GM23248 (cell line): ENCODE measurements around the gene PIGB. TPM values are rescaled to one million over a fixed set of nuclear protein-coding genes. Genes with fewer than 3 reads are reported as not detected.

Experiments
- DNase-seq: peaks from one replicate; pipeline ENCODE4 v3.0.0-alpha.2; 2015
- H2AFZ ChIP-seq: fragments of 200-600 bp; sonication (generic); 2 replicates; pipeline ENCODE4 v1.6.1; 2016; ENCODE audit warnings: antibody characterized with exemption
- H3F3A ChIP-seq: fragments of 200-600 bp; sonication (generic); 2 replicates; pipeline ENCODE4 v1.6.1; 2016; ENCODE audit warnings: mild to moderate bottlenecking, antibody characterized with exemption, mixed run types; ENCODE audit not compliant: insufficient read depth
- H3K27ac ChIP-seq: fragments of 200-600 bp; sonication (generic); 2 replicates; pipeline ENCODE4 v1.5.1; 2016; ENCODE audit warnings: mild to moderate bottlenecking
- H3K27me3 ChIP-seq: fragments of 200-600 bp; sonication (generic); replicated peaks from 2 replicates; pipeline ENCODE4 v1.6.1; 2016; ENCODE audit warnings: mild to moderate bottlenecking; ENCODE audit not compliant: insufficient read depth
- H3K36me3 ChIP-seq: fragments of 200-600 bp; sonication (generic); 2 replicates; pipeline ENCODE4 v1.6.1; 2016; ENCODE audit warnings: low read depth, mild to moderate bottlenecking
- H3K4me1 ChIP-seq: fragments of 200-600 bp; sonication (generic); 2 replicates; pipeline ENCODE4 v1.6.1; 2016; ENCODE audit warnings: mild to moderate bottlenecking; ENCODE audit not compliant: insufficient read depth
- H3K4me2 ChIP-seq: fragments of 200-600 bp; sonication (generic); one replicate; pipeline ENCODE4 v1.6.1; 2016; ENCODE audit warnings: mild to moderate bottlenecking; ENCODE audit not compliant: unreplicated experiment
- H3K4me3 ChIP-seq: fragments of 200-600 bp; sonication (generic); 2 replicates; pipeline ENCODE4 v1.5.1; 2016; ENCODE audit warnings: mild to moderate bottlenecking
- H3K79me2 ChIP-seq: fragments of 200-600 bp; sonication (generic); 2 replicates; pipeline ENCODE4 v1.6.1; 2016; ENCODE audit warnings: mild to moderate bottlenecking; ENCODE audit not compliant: insufficient read depth
- H3K9ac ChIP-seq: fragments of 200-600 bp; sonication (generic); 2 replicates; pipeline ENCODE4 v1.6.1; 2016; ENCODE audit warnings: mild to moderate bottlenecking
- H3K9me2 ChIP-seq: fragments of 200-600 bp; sonication (generic); 2 replicates; pipeline ENCODE4 v1.6.1; 2016; ENCODE audit warnings: mixed run types, mild to moderate bottlenecking, moderate library complexity; ENCODE audit not compliant: insufficient read depth
- H3K9me3 ChIP-seq: fragments of 200-600 bp; sonication (generic); one replicate; pipeline ENCODE4 v1.6.1; 2017; ENCODE audit warnings: low read depth
- H4K20me1 ChIP-seq: fragments of 200-600 bp; sonication (generic); 2 replicates; pipeline ENCODE4 v1.6.0; 2016; ENCODE audit not compliant: insufficient read depth
- EZH2 ChIP-seq: fragments of 200-600 bp; sonication (generic); IDR thresholded peaks from 2 replicates; pipeline ENCODE4 v1.6.1; 2018; ENCODE audit warnings: antibody characterized with exemption, mild to moderate bottlenecking; ENCODE audit not compliant: insufficient read depth, poor library complexity, severe bottlenecking
- EZH2phosphoT487 ChIP-seq: fragments of 200-600 bp; sonication (generic); IDR thresholded peaks from 2 replicates; pipeline ENCODE4 v1.6.1; 2018; ENCODE audit warnings: antibody characterized with exemption, moderate library complexity, mild to moderate bottlenecking, low read depth; ENCODE audit not compliant: insufficient read depth
- WGBS, 2 experiments: methylation state at CpG; one replicate each; pipeline ENCODE4 v1.1.6; 2015 to 2017; ENCODE audit warnings: low lambda C conversion rate in 2 of 2, low coverage in 1 of 2; ENCODE audit errors: missing lambda C conversion rate in 2 of 2; 5-methylcytosine and 5-hydroxymethylcytosine counted together
- in situ Hi-C: fragments of 300-500 bp; cut with MboI; formaldehyde crosslinking; loops from 2 replicates; pipeline ENCODE4 v1.15.0; 2020
- polyA plus RNA-seq: library from polyadenylated mRNA; unstranded; fragments of >200 nt; fragmentation: Nextera tagmentation; extraction: Ambion mirVana; gene quantifications from 2 replicates; pipeline ENCODE4 v1.2.1, GENCODE V29; 2016
- total RNA-seq: library from RNA; depleted of rRNA; stranded (reverse); fragments of >200 nt; shearing (Covaris generic); gene quantifications from 2 replicates; pipeline ENCODE4 v1.2.3, GENCODE V29; 2014

PIGB gene
- total and polyA plus RNA-seq, 2 experiments from 2014 or later = 10.4 to 17.2 TPM

DNA sequence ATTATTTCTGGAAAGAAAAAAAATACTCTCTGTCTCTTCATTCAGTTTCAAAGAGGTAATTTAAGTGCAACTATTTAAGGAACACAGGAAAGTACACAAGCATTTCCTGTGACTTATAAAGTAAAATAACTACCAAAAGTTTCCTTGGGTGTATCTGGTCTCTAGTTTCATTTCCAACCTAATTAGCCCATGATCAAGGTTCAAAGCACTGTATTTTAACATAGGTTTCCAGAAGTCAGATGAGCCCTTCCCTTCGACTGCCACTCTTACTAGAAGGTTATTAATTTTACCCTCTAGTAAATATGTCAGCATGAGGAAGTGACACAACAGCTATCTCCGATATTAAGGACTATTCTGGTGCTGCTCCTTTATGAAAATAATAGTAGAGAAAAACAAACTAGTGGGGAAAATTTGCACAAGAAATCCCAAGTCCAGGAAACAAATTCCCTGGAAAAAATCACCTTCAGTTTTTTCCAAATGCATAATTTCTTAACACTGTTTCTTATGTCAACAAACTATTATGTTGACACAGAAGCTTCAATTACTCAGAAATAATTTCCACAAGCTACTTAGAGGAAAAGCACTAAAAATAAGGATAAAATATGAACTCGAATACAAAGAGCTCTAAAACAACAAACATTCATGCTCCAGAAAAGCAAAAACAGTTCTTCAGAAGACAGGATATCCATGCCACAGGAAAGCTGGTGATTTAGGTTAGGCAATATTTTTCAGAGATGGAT is 53.8 kb downstream of the PIGB start:
- Histone ChIP-seq H3K4me2 (no peak overlapping the region), H3K36me3 (peaks cover 54% of the 10 kb centered on the region), H3K4me1 (no peaks in the 10 kb centered on the region), H4K20me1 (no peaks in the 10 kb centered on the region), H3K27me3 (no peaks in the 10 kb centered on the region), H3K79me2 (no peaks in the 10 kb centered on the region), H3K4me3 (no peak overlapping the region), H3K27ac (no peak overlapping the region), H3K9ac (no peak overlapping the region), H3K9me3 (no peaks in the 10 kb centered on the region), H3K9me2 (no peaks in the 10 kb centered on the region), H2AFZ (no peak overlapping the region), H3F3A (no peaks in the 10 kb centered on the region)
- in situ Hi-C loops = no loop called here
- 66% methylated on average over 3 of the region's 3 CpGs for WGBS, 2 experiments
- no peak for TF ChIP-seq EZH2
- no peak for TF ChIP-seq EZH2phosphoT487
- DNase-seq = no peak

DNA sequence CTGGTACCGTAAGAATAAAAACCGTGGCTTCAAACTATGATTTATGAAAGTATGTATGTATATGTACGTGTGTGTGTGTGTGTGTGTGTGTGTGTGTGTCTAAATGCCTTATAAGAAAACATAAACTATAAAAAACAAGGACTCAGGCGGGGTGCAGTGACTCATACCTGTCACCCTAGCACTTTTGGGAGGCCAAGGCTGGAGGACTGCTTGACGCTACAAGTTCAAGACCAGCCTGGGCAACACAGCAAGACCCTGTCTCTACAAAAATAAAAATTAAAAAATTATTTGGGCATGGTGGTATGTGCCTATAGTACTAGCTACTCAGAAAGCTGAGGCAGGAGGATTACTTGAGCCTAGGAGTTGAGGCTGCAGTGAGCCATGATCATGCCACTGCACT is 60.1 kb downstream of the PIGB start:
- no peak for DNase-seq
- no peak overlapping the region for H3K9ac ChIP-seq
- no peaks in the 10 kb centered on the region for H3F3A ChIP-seq
- H3K4me3 ChIP-seq = no peak overlapping the region
- no peaks in the 10 kb centered on the region for H3K27me3 ChIP-seq
- TF ChIP-seq EZH2phosphoT487 = no peak
- TF ChIP-seq EZH2 = no peak
- 81 to 88% methylated on average over 5 of the region's 5 CpGs for WGBS, 2 experiments
- H3K79me2 ChIP-seq = no peaks in the 10 kb centered on the region
- H4K20me1 ChIP-seq = no peaks in the 10 kb centered on the region
- no peak overlapping the region for H3K27ac ChIP-seq
- no peak overlapping the region for H3K4me2 ChIP-seq
- H3K9me2 ChIP-seq = no peaks in the 10 kb centered on the region
- no peaks in the 10 kb centered on the region for H3K4me1 ChIP-seq
- H2AFZ ChIP-seq = no peak overlapping the region
- H3K9me3 ChIP-seq = no peaks in the 10 kb centered on the region
- H3K36me3 ChIP-seq = peaks cover 54% of the 10 kb centered on the region
- in situ Hi-C loops = no loop called here

DNA sequence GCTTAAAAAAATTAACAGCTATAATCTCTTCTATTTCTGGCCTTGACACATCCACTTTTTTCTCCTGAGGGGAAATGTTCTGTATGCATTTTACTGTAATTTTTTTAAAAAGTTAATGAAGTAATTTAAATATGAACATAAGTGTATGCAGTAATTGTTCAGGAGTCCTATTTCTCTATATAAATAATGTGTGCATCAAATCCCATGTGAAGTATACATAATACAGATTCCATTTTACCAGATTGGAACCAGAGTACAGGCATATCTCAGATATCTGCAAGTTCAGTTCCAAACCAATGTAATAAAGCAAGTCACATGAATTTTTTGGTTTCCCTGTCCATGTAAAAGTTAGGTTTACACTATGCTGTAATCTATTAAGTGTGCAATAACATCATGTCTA is 62.6 kb downstream of the PIGB start:
- Histone ChIP-seq H3K4me3 (no peak overlapping the region), H3K9me2 (no peaks in the 10 kb centered on the region), H3K27ac (no peak overlapping the region), H3F3A (no peaks in the 10 kb centered on the region), H3K27me3 (no peaks in the 10 kb centered on the region), H3K4me1 (no peaks in the 10 kb centered on the region), H3K9ac (no peak overlapping the region), H3K9me3 (no peaks in the 10 kb centered on the region), H3K79me2 (no peaks in the 10 kb centered on the region), H3K36me3 (peaks cover 38% of the 10 kb centered on the region), H4K20me1 (no peaks in the 10 kb centered on the region), H2AFZ (no peak overlapping the region), H3K4me2 (no peak overlapping the region)
- no peak for DNase-seq
- in situ Hi-C loops = no loop called here
- TF ChIP-seq EZH2phosphoT487 = no peak
- no peak for TF ChIP-seq EZH2

DNA sequence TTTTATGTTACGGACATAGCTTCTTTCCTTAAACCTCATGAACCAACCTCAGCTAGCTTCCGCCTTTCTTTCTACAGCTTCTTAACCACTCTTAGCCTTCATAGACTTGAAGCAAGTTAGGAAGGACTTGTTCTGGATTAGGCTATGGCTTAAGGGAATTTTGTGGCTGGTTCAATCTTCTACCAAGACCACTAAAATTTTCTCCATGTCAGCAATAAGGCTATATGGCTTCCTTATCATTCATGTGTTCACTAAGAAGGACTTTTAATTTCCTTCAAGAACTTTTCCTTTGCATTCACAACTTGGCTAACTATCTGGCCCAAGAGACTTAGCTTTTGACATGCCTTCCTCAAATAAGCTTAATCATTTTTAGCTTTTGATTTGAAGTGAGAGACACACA is 64.7 kb downstream of the PIGB start:
- Histone ChIP-seq H3K79me2 (no peaks in the 10 kb centered on the region), H3K27me3 (no peaks in the 10 kb centered on the region), H3K4me2 (no peak overlapping the region), H3K36me3 (peaks cover 24% of the 10 kb centered on the region), H3K9me3 (no peaks in the 10 kb centered on the region), H3K4me1 (no peaks in the 10 kb centered on the region), H3K9me2 (no peaks in the 10 kb centered on the region), H3K4me3 (no peak overlapping the region), H3K27ac (no peak overlapping the region), H2AFZ (no peak overlapping the region), H3K9ac (no peak overlapping the region), H4K20me1 (no peaks in the 10 kb centered on the region), H3F3A (no peaks in the 10 kb centered on the region)
- in situ Hi-C loops = no loop called here
- TF ChIP-seq EZH2phosphoT487 = no peak
- DNase-seq = no peak
- WGBS, 2 experiments = 100% methylated on average over 2 of the region's 2 CpGs

DNA sequence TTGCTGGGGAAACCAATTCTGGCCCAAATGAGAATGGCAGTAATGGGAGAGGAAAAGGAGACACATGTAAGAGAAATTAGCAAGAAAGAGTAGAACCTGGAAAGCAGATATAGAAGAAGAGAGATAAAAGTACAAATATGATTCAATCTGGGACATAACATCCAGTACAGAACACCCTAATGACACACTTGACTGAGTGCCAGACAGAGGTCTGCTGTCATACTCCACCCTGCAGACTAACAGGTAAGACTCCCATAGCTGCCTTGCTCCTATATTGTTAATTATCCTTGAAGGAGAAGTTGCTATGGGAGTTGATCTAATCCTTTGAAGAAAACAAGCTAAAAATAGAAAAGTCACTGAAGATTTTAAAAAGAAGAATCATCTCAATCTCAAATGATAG is 68.0 kb downstream of the PIGB start:
- no peak overlapping the region for H2AFZ ChIP-seq
- H3K79me2 ChIP-seq = no peaks in the 10 kb centered on the region; the same call in 1 of the 2 replicates
- peaks cover 5% of the 10 kb centered on the region; the same call in 1 of the 2 replicates for H3K4me1 ChIP-seq
- no peak overlapping the region for H3K4me3 ChIP-seq
- H4K20me1 ChIP-seq = no peaks in the 10 kb centered on the region
- H3K27me3 ChIP-seq = no peaks in the 10 kb centered on the region
- no peaks in the 10 kb centered on the region for H3K9me2 ChIP-seq
- in situ Hi-C loops = no loop called here
- H3K9ac ChIP-seq = no peak overlapping the region
- H3K36me3 ChIP-seq = peaks cover 14% of the 10 kb centered on the region
- no peaks in the 10 kb centered on the region for H3K9me3 ChIP-seq
- no peak overlapping the region for H3K4me2 ChIP-seq
- DNase-seq = no peak
- TF ChIP-seq EZH2 (no peak), EZH2phosphoT487 (no peak)
- H3F3A ChIP-seq = no peaks in the 10 kb centered on the region
- no peak overlapping the region for H3K27ac ChIP-seq
